ENCODE measurements around the gene LRP2. TPM values are rescaled to one million over a fixed set of nuclear protein-coding genes. Genes with fewer than 3 reads are reported as not detected.

The LRP2 gene
- total RNA-seq, 3 donors from 2014 or later (not counting 1 experiment from before 2014, with no cell fraction given), result not detected

DNA sequence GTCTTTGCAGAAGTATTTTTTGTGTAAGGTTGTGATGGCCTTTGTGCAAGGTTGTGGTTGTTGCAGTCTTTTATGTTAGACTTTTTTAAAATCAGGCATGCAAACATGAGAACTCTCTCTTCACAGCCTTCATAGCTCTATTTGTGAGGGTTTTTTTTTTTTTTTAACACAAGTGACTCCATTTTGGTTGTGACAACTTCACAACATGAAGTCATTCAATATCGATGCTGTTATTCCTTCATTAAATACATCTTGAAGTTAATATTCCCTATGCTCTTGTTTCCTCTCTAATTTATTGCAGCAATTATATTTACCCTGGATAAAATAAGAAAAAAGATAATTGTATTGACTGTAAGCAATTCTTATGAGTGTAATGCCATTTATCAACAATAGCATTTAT lies 257.5 kb downstream of the LRP2 start:
- Mint-ChIP-seq H3K4me3 (peak overlapping the region; percentile 78), H3K9me3 (no peaks in the 10 kb centered on the region), H3K36me3 (no peaks in the 10 kb centered on the region), H3K27me3 (ENCODE audit: low read depth in 2 of 2) (no peaks in the 10 kb centered on the region), H3K27ac (peak overlapping the region; percentile 75 to 85), H3K4me1 (peaks cover 52 to 56% of the 10 kb centered on the region in 2 donors)
- Histone ChIP-seq H3K4me3 (ENCODE audit: low read length) (no peak overlapping the region), H3K4me1 (ENCODE audit: control insufficient read depth, insufficient read depth, low read length) (peaks cover 36% of the 10 kb centered on the region), H3K27ac (ENCODE audit: low read length) (no peak overlapping the region), H3K9me3 (ENCODE audit: control insufficient read depth, insufficient read depth, low read length) (no peaks in the 10 kb centered on the region), H3K36me3 (ENCODE audit: control insufficient read depth, insufficient read depth, low read length) (no peaks in the 10 kb centered on the region), H3K27me3 (ENCODE audit: control insufficient read depth, insufficient read depth, low read length) (no peaks in the 10 kb centered on the region)
- ATAC-seq (no peak), DNase-seq (no peak)
- intact Hi-C loops (cut with micrococcal nuclease), result loop anchor here (5.0 kb wide), 1 partner anchor 128 kb away; no protein-coding TSS in a partner anchor
- WGBS (ENCODE audit: insufficient coverage), result 100% methylated on average over 1 of the region's 1 CpG
- TF ChIP-seq, protein P1, sequence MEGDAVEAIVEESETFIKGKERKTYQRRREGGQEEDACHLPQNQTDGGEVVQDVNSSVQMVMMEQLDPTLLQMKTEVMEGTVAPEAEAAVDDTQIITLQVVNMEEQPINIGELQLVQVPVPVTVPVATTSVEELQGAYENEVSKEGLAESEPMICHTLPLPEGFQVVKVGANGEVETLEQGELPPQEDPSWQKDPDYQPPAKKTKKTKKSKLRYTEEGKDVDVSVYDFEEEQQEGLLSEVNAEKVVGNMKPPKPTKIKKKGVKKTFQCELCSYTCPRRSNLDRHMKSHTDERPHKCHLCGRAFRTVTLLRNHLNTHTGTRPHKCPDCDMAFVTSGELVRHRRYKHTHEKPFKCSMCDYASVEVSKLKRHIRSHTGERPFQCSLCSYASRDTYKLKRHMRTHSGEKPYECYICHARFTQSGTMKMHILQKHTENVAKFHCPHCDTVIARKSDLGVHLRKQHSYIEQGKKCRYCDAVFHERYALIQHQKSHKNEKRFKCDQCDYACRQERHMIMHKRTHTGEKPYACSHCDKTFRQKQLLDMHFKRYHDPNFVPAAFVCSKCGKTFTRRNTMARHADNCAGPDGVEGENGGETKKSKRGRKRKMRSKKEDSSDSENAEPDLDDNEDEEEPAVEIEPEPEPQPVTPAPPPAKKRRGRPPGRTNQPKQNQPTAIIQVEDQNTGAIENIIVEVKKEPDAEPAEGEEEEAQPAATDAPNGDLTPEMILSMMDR (IDR thresholded peaks at IDR 0.05), result no peak

DNA sequence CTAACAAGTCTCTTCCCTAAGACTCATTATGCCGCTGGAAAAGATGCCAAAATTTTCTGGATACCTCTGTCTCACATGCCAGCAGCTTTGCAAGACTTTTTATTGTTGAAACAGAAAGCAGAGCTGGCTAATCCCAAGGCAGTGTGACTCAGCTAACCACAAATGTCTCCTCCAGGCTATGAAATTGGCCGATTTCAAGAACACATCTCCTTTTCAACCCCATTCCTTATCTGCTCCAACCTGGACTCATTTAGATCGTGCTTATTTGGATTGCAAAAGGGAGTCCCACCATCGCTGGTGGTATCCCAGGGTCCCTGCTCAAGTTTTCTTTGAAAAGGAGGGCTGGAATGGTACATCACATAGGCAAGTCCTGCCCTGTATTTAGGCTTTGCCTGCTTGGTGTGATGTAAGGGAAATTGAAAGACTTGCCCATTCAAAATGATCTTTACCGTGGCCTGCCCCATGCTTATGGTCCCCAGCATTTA lies 266.7 kb downstream of the LRP2 start:
- Histone ChIP-seq H3K27ac (ENCODE audit: low read length) (no peak overlapping the region), H3K4me3 (ENCODE audit: low read length) (no peak overlapping the region), H3K9me3 (ENCODE audit: control insufficient read depth, insufficient read depth, low read length) (no peaks in the 10 kb centered on the region), H3K27me3 (ENCODE audit: control insufficient read depth, insufficient read depth, low read length) (no peaks in the 10 kb centered on the region), H3K36me3 (ENCODE audit: control insufficient read depth, insufficient read depth, low read length) (no peaks in the 10 kb centered on the region), H3K4me1 (ENCODE audit: control insufficient read depth, insufficient read depth, low read length) (no peaks in the 10 kb centered on the region)
- H3K36me3 Mint-ChIP-seq, result no peaks in the 10 kb centered on the region
- TF ChIP-seq, protein P1 (IDR thresholded peaks at IDR 0.05), result no peak
- ATAC-seq (peak in 2 of 3 donors; percentile 48 to 52), DNase-seq (no peak)
- H3K27me3 Mint-ChIP-seq (ENCODE audit: low read depth in 2 of 2), result no peaks in the 10 kb centered on the region
- peaks cover 11 to 13% of the 10 kb centered on the region in 2 donors for H3K4me1 Mint-ChIP-seq
- intact Hi-C loops (cut with micrococcal nuclease), result no loop called here
- H3K27ac Mint-ChIP-seq, result no peak overlapping the region
- WGBS (ENCODE audit: insufficient coverage), result 27% methylated on average over 4 of the region's 5 CpGs
- H3K9me3 Mint-ChIP-seq, result no peaks in the 10 kb centered on the region
- H3K4me3 Mint-ChIP-seq, result no peak overlapping the region

DNA sequence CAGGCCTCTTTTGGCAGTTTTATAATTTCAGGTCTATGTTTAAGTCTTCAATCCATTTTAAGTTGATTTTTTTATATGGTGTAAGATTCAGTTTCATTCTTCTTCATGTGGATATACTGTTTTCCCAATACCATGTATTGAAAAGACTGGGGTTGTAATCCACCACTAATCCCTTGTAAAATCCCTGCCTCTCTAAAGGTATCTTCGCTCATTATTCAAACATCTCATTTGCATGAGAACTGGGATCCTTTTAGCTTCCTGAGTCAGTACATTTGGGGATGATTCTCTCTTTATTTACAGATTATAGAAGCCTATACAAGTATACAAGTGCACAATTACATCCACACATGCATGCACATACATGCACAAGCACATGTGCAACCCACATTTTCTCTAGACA lies 267.7 kb downstream of the LRP2 start:
- intact Hi-C loops (cut with micrococcal nuclease), result no loop called here
- H3K27ac Mint-ChIP-seq, result no peak overlapping the region
- DNase-seq, result no peak
- peaks cover 11 to 13% of the 10 kb centered on the region in 2 donors for H3K4me1 Mint-ChIP-seq
- ATAC-seq, result no peak
- H3K9me3 ChIP-seq (ENCODE audit: control insufficient read depth, insufficient read depth, low read length), result no peaks in the 10 kb centered on the region
- H3K4me3 ChIP-seq (ENCODE audit: low read length), result no peak overlapping the region
- no peaks in the 10 kb centered on the region for H3K36me3 Mint-ChIP-seq
- no peaks in the 10 kb centered on the region for H3K36me3 ChIP-seq (ENCODE audit: control insufficient read depth, insufficient read depth, low read length)
- no peak overlapping the region for H3K4me3 Mint-ChIP-seq
- H3K9me3 Mint-ChIP-seq, result no peaks in the 10 kb centered on the region
- no peaks in the 10 kb centered on the region for H3K27me3 ChIP-seq (ENCODE audit: control insufficient read depth, insufficient read depth, low read length)
- no CpG with 5 or more reads among the region's 1 CpG for WGBS (ENCODE audit: insufficient coverage)
- TF ChIP-seq, protein P1 (IDR thresholded peaks at IDR 0.05), result no peak
- no peaks in the 10 kb centered on the region for H3K4me1 ChIP-seq (ENCODE audit: control insufficient read depth, insufficient read depth, low read length)
- no peaks in the 10 kb centered on the region for H3K27me3 Mint-ChIP-seq (ENCODE audit: low read depth in 2 of 2)
- no peak overlapping the region for H3K27ac ChIP-seq (ENCODE audit: low read length)

DNA sequence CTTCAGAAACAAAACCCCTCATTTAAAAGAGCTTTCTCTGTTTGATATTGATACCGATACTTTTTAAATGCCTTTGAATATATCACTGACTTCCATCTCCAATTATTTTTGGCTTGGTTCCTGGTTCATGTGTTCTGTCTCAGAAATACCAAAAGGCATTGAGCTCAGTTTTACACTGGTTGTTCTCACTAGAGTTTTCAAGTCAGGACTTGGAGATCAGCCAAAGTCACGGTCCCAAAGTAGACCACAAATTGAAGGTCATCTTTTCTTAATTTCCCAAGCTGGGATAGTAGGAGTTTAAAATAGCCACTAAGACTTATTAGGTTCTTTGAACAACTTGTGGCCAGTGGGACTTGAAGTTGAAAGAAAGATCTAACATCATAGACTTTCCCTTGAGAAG lies 268.8 kb downstream of the LRP2 start:
- WGBS (ENCODE audit: insufficient coverage), result 82% methylated on average over 2 of the region's 2 CpGs
- H3K4me3 ChIP-seq (ENCODE audit: low read length), result no peak overlapping the region
- TF ChIP-seq, protein P1 (IDR thresholded peaks at IDR 0.05), result no peak

More for the DNA sequence above, 268.8 kb downstream of the LRP2 start:
- no peak overlapping the region for H3K4me3 Mint-ChIP-seq
- ATAC-seq (no peak), DNase-seq (no peak)
- no peak overlapping the region for H3K27ac Mint-ChIP-seq
- H3K4me1 ChIP-seq (ENCODE audit: control insufficient read depth, insufficient read depth, low read length), result no peaks in the 10 kb centered on the region
- no peaks in the 10 kb centered on the region for H3K9me3 ChIP-seq (ENCODE audit: control insufficient read depth, insufficient read depth, low read length)
- no peaks in the 10 kb centered on the region for H3K36me3 Mint-ChIP-seq
- H3K9me3 Mint-ChIP-seq, result no peaks in the 10 kb centered on the region
- H3K36me3 ChIP-seq (ENCODE audit: control insufficient read depth, insufficient read depth, low read length), result no peaks in the 10 kb centered on the region
- intact Hi-C loops (cut with micrococcal nuclease), result no loop called here
- no peaks in the 10 kb centered on the region for H3K27me3 ChIP-seq (ENCODE audit: control insufficient read depth, insufficient read depth, low read length)
- H3K27ac ChIP-seq (ENCODE audit: low read length), result no peak overlapping the region
- H3K27me3 Mint-ChIP-seq (ENCODE audit: low read depth in 2 of 2), result no peaks in the 10 kb centered on the region
- H3K4me1 Mint-ChIP-seq, result peaks cover 11 to 19% of the 10 kb centered on the region in 2 donors

Measured in natural killer cell (primary cell).